Pancreas (tissue), 10 donors: ENCODE results near the gene EP400. TPM values are rescaled to one million over a fixed set of nuclear protein-coding genes. Genes with fewer than 3 reads are reported as not detected.

Experiments used
- ATAC-seq, 4 donors: fragments of 200-7000 bp; cut with Tn5 transposase; one replicate each; pipeline versions ENCODE4 v1.8.0 to v1.9.1; 2020; ENCODE audit warnings: mild to moderate bottlenecking in 4 of 4, moderate library complexity in 4 of 4
- DNase-seq, 6 donors: peaks; one replicate each; pipeline ENCODE4 v3.0.0-alpha.2; 2020
- FAIRE-seq: peaks from 2 replicates; lab custom pipeline; 2012; peaks lifted over from hg19 to GRCh38; lab: Jason Lieb, UNC
- H3K27ac ChIP-seq, 4 donors: fragments of 200-600 bp; sonication (generic); 1 replicate in 3 of 4; 2 replicates in 1 of 4; pipeline versions ENCODE4 v1.5.0 to v1.8.0; 2020
- H3K27me3 ChIP-seq, 4 donors: fragments of 200-600 bp; one replicate each; pipeline ENCODE4 v1.8.0; 2021
- H3K36me3 ChIP-seq, 3 donors: fragments of 200-600 bp; sonication (generic) in 1 of 3; one replicate each; pipeline versions ENCODE4 v1.5.0 to v1.8.0; 2020 to 2021
- H3K4me1 ChIP-seq, 3 donors: fragments of 200-600 bp; one replicate each; pipeline ENCODE4 v1.8.0; 2021
- H3K4me3 ChIP-seq, 4 donors: fragments of 200-600 bp; sonication (generic) in 2 of 4; one replicate each; pipeline versions ENCODE4 v1.5.0 to v1.8.0; 2020 to 2021
- H3K9me3 ChIP-seq, 4 donors: fragments of 200-600 bp; one replicate each; pipeline ENCODE4 v1.8.0; 2021
- WGBS, 2 donors: extraction: QIAGEN DNeasy Blood & Tissue Kit; methylation state at CpG; one replicate each; pipeline ENCODE4 v1.1.7; 2013; 5-methylcytosine and 5-hydroxymethylcytosine counted together
- intact Hi-C, 3 donors: fragments of 100-400 bp; cut with DNase I; formaldehyde crosslinking; loops; one replicate each; pipeline versions ENCODE4 v1.11.1 to v1.14.2; 2022
- polyA plus RNA-seq, 2 donors: library from polyadenylated mRNA; stranded (reverse); fragments of 200-250 nt; gene quantifications; one replicate each; pipeline ENCODE4 v1.2.3, GENCODE V29; 2013
- total RNA-seq, 6 donors: library from RNA; stranded (reverse); fragmentation: NEBNext Ultra II Directional in 4 of 6; extraction: Animal tissue kit (Norgen Biotek cat#: 25700) in 4 of 6; gene quantifications; one replicate each; pipeline versions ENCODE4 v1.2.1 to v1.2.4, GENCODE V29; 2021 to 2023
- TF ChIP-seq, protein P1 (sequence below), 4 donors: fragments of 200-600 bp; sonication (generic) in 3 of 4; IDR thresholded peaks; one replicate each; pipeline versions ENCODE4 v1.5.0 to v1.8.0; 2021; ENCODE audit warnings: antibody characterized with exemption in 4 of 4
- donor health status: healthy with polysubstance abuse.
- donor health status: DM: no; HTN: no; CAD: no; lungs with moderate emphysema.
- donor health status: DM: no; HTN: no; CAD: no.
- donor health status: control.
- donor health status: control.
- donor health status: Bipolar disorder and iron deficiency.
- donor health status: DM: yes; HTN: yes; CAD: no.
- donor health status: DM: no; HTN: no; CAD: no.
- donor health status: DM: no; HTN: no; CAD: no.
- donor health status: DM: yes; HTN: yes; CAD: no.

Gene EP400
- total and polyA plus RNA-seq, 8 donors: 15.9 to 24.3 (median 16.7) TPM

DNA sequence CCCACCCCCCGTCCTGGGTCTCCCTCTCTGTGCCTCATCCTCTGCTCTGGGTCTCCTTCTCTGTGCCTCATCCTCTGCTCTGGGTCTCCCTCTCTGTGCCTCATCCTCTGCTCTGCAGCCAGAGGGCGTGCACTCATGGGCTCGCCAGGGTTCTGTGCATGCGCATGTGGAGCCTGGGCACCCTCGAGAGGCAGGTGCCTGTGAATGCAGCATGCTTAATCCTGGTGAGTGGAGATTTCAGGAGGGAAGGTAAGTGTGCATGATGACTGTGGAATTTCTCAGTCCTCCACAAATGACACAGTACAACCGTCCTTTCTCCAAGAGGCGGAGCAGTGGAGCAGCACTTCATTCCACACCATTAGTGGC, 65.2 kb downstream of the EP400 start:
- Histone ChIP-seq H3K9me3 (no peaks in the 10 kb centered on the region), H3K4me3 (no peak overlapping the region), H3K27ac (no peak overlapping the region), H3K27me3 (no peaks in the 10 kb centered on the region), H3K36me3 (peaks cover 9 to 78% (median 50%) of the 10 kb centered on the region in 3 donors), H3K4me1 (no peaks in the 10 kb centered on the region)
- TF ChIP-seq, protein P1, sequence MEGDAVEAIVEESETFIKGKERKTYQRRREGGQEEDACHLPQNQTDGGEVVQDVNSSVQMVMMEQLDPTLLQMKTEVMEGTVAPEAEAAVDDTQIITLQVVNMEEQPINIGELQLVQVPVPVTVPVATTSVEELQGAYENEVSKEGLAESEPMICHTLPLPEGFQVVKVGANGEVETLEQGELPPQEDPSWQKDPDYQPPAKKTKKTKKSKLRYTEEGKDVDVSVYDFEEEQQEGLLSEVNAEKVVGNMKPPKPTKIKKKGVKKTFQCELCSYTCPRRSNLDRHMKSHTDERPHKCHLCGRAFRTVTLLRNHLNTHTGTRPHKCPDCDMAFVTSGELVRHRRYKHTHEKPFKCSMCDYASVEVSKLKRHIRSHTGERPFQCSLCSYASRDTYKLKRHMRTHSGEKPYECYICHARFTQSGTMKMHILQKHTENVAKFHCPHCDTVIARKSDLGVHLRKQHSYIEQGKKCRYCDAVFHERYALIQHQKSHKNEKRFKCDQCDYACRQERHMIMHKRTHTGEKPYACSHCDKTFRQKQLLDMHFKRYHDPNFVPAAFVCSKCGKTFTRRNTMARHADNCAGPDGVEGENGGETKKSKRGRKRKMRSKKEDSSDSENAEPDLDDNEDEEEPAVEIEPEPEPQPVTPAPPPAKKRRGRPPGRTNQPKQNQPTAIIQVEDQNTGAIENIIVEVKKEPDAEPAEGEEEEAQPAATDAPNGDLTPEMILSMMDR (IDR thresholded peaks at IDR 0.05): no peak
- no peak for DNase-seq
- intact Hi-C loops: no loop called here
- no peak for FAIRE-seq
- ATAC-seq: no peak
- 89 to 93% methylated on average over 7 of the region's 7 CpGs for WGBS, 2 donors

DNA sequence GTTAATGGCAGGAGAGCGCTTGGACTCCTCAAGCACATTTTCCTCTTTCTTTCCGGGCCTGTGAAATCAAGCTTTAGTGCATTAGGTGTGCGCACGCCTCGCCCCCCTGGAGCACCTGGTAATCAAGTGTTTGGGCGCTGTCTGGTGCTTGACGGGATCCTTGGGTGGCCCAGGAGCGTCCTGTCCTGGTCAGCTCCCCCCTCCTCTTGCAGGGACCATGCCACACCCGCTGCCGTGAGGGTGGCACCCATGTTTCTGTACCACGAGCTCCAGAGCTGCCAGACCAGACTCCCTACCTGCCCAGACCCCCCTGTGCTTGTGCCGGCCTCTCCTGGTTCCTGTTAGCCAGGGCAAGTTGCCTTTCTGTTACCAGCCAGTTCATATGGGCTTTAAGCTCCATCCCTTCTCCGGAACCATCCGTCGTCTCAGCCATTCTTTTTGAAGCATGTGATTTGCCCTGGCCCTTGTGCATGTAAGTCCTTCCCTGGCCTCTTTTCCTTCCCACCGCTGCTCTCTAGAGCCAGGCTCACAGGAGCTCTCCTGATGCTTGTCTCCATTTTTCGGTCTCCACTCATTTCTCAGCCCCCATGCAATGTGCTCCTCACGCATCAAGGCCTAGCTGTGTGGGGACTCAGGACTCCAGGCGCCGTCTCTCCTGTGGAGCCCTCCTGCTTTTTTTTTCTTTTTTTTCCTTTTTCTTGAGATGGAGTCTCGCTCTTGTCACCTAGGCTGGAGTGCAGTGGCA, 66.1 kb downstream of the EP400 start:
- FAIRE-seq (no peak), ATAC-seq (no peak), DNase-seq (no peak)
- Histone ChIP-seq H3K27ac (no peak overlapping the region), H3K4me1 (no peaks in the 10 kb centered on the region), H3K4me3 (no peak overlapping the region), H3K27me3 (no peaks in the 10 kb centered on the region), H3K9me3 (no peaks in the 10 kb centered on the region), H3K36me3 (peaks cover 9 to 88% (median 50%) of the 10 kb centered on the region in 3 donors)
- intact Hi-C loops: no loop called here
- 95 to 97% methylated on average over 21 of the region's 21 CpGs for WGBS, 2 donors
- TF ChIP-seq, protein P1 (IDR thresholded peaks at IDR 0.05): no peak

DNA sequence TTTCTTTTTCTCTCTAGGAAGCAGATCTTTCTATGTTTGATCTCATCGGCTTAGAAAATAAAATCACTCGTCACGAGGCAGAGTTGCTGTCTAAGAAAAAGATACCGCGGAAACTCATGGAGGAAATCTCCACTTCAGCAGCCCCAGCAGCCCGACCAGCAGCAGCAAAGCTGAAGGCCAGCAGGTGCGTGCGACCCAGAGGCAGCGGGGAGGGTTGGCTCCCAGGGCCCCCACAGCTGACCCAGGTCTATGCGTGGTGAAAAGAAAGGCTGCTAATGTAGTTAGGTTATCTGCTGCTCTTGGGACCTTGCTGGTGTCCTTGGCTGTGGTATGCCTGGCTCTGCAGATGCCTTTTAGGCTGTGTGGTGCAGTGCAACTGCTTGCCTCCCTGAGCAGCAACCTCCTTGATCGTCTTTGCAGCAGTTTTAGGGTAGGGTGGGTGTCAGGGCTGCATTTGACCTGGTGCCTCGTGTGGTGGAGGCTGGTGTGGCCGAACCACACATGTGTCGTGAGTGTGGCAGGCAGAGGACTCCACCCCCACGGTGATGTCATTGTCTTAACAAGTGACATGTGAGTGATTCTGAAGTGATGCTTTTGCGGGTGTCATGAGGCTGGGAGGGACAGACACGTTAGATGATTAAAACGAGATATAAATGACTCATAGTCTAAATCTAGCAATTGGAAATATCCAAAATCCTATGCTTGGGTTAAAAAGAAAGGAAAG, 68.6 kb downstream of the EP400 start:
- TF ChIP-seq, protein P1 (IDR thresholded peaks at IDR 0.05): no peak
- no peak overlapping the region for H3K4me3 ChIP-seq
- H3K9me3 ChIP-seq: no peaks in the 10 kb centered on the region
- H3K4me1 ChIP-seq: no peaks in the 10 kb centered on the region
- intact Hi-C loops: no loop called here
- H3K27me3 ChIP-seq: no peaks in the 10 kb centered on the region
- DNase-seq: no peak
- H3K36me3 ChIP-seq: peaks cover 9 to 74% (median 55%) of the 10 kb centered on the region in 3 donors
- WGBS, 2 donors: 91 to 92% methylated on average over 18 of the region's 18 CpGs
- H3K27ac ChIP-seq: no peak overlapping the region
- no peak for ATAC-seq
- FAIRE-seq: no peak

DNA sequence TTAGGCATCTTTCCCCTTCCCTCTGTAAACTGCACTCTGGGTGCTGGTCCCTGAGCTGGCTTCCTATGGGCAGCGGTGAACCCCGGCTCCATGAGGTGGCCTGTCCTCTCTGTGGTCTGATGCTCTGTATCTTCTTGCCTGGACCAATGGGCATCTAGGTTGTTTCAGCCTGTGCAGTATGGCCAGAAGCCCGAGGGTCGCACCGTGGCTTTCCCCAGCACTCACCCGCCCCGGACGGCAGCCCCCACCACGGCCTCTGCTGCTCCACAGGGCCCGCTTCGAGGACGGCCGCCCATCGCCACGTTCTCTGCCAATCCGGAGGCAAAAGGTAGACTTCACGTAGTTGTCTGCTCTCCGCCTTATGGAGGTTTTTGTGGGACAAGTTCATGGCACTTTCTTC, 70.1 kb downstream of the EP400 start:
- H3K27ac ChIP-seq: no peak overlapping the region
- DNase-seq (no peak), ATAC-seq (no peak), FAIRE-seq (no peak)
- H3K4me3 ChIP-seq: no peak overlapping the region
- H3K27me3 ChIP-seq: no peaks in the 10 kb centered on the region
- no peaks in the 10 kb centered on the region for H3K9me3 ChIP-seq
- intact Hi-C loops: no loop called here
- TF ChIP-seq, protein P1 (IDR thresholded peaks at IDR 0.05): no peak
- H3K36me3 ChIP-seq: peaks cover 3 to 74% (median 54%) of the 10 kb centered on the region in 3 donors
- 95 to 97% methylated on average over 18 of the region's 18 CpGs for WGBS, 2 donors
- no peaks in the 10 kb centered on the region for H3K4me1 ChIP-seq
